Ishikawa (cell line): ENCODE results near the gene HS3ST3A1.

Experiments
- CEBPB ChIP-seq: IDR thresholded peaks from 2 replicates; pipeline ENCODE4 v1.6.1; 2012
- CREB1 ChIP-seq: IDR thresholded peaks from 2 replicates; pipeline ENCODE4 v1.6.1; 2012; ENCODE audit warnings: low read depth
- EGR1 ChIP-seq: IDR thresholded peaks from 2 replicates; pipeline ENCODE4 v1.6.1; 2012
- EP300 ChIP-seq: IDR thresholded peaks from 2 replicates; pipeline ENCODE4 v1.6.1; 2012; ENCODE audit warnings: borderline replicate concordance
- FOXM1 ChIP-seq: IDR thresholded peaks from 2 replicates; pipeline ENCODE4 v1.6.1; 2012; ENCODE audit warnings: low read depth, borderline replicate concordance
- MAX ChIP-seq: IDR thresholded peaks from 2 replicates; pipeline ENCODE4 v1.6.1; 2012
- NFIC ChIP-seq: IDR thresholded peaks from 2 replicates; pipeline ENCODE4 v1.6.1; 2012
- RAD21 ChIP-seq: IDR thresholded peaks from 2 replicates; pipeline ENCODE4 v1.6.1; 2012; ENCODE audit warnings: low read depth
- TAF1 ChIP-seq: IDR thresholded peaks from 2 replicates; pipeline ENCODE4 v1.6.1; 2012; ENCODE audit warnings: low read depth, mild to moderate bottlenecking
- TCF12 ChIP-seq: IDR thresholded peaks from 2 replicates; pipeline ENCODE4 v1.6.1; 2012; ENCODE audit warnings: low read depth
- TEAD4 ChIP-seq: IDR thresholded peaks from 2 replicates; pipeline ENCODE4 v1.6.1; 2012
- YY1 ChIP-seq: IDR thresholded peaks from 2 replicates; pipeline ENCODE4 v1.6.1; 2012; ENCODE audit warnings: low read depth
- ZBTB7A ChIP-seq: IDR thresholded peaks from 2 replicates; pipeline ENCODE4 v1.6.1; 2012; ENCODE audit warnings: low read depth
- TF ChIP-seq, protein P1 (sequence below): IDR thresholded peaks from 2 replicates; pipeline ENCODE4 v1.6.1; 2012
- TF ChIP-seq, protein P2 (sequence below): IDR thresholded peaks from 2 replicates; pipeline ENCODE4 v1.6.1; 2012; ENCODE audit warnings: low read depth, mild to moderate bottlenecking

HS3ST3A1 gene

GRCh38 chr17:13521784-13522183, 79.9 kb downstream of the HS3ST3A1 start:
- no peak for TF ChIP-seq EP300

DNA sequence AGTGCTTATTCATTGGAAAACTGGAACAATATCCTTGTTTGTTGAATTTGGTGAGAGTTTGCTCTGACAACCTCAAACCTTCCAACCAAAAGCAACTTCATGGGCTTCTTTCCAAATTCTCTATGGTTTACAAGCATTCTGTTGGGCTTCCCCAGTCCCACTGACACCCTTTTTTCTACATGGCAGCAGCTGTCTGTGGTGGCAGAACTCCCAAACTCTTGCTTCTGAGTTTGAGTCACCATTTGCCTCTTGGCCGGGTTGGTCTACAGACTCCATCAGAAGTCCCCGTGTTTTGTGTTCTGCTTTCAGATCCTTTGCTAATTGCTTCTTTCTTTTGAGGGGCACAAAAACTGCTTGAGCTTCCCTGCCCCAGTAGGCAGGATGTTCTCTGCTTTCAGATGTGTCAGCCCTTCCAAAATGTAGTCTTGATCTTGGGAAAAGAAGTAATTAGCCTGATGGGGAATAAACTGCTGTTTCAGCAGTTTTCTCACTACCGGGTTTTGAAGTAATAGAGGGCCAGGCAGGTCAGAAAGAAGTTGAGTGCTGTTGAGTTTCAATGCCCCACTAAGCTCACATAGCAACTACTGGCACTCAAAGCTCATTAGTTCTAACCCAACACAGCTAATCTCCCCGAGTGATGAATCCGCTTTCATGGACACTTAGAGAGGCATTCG, 80.7 kb downstream of the HS3ST3A1 start:
- TF ChIP-seq CREB1 (no peak), EGR1 (no peak), RAD21 (no peak), NFIC (no peak), YY1 (no peak), CEBPB (no peak), FOXM1 (no peak), MAX (no peak), EP300 (no peak), TCF12 (no peak), ZBTB7A (no peak)
- TF ChIP-seq, protein P1, sequence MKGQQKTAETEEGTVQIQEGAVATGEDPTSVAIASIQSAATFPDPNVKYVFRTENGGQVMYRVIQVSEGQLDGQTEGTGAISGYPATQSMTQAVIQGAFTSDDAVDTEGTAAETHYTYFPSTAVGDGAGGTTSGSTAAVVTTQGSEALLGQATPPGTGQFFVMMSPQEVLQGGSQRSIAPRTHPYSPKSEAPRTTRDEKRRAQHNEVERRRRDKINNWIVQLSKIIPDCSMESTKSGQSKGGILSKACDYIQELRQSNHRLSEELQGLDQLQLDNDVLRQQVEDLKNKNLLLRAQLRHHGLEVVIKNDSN, result no peak
- TF ChIP-seq, protein P2, sequence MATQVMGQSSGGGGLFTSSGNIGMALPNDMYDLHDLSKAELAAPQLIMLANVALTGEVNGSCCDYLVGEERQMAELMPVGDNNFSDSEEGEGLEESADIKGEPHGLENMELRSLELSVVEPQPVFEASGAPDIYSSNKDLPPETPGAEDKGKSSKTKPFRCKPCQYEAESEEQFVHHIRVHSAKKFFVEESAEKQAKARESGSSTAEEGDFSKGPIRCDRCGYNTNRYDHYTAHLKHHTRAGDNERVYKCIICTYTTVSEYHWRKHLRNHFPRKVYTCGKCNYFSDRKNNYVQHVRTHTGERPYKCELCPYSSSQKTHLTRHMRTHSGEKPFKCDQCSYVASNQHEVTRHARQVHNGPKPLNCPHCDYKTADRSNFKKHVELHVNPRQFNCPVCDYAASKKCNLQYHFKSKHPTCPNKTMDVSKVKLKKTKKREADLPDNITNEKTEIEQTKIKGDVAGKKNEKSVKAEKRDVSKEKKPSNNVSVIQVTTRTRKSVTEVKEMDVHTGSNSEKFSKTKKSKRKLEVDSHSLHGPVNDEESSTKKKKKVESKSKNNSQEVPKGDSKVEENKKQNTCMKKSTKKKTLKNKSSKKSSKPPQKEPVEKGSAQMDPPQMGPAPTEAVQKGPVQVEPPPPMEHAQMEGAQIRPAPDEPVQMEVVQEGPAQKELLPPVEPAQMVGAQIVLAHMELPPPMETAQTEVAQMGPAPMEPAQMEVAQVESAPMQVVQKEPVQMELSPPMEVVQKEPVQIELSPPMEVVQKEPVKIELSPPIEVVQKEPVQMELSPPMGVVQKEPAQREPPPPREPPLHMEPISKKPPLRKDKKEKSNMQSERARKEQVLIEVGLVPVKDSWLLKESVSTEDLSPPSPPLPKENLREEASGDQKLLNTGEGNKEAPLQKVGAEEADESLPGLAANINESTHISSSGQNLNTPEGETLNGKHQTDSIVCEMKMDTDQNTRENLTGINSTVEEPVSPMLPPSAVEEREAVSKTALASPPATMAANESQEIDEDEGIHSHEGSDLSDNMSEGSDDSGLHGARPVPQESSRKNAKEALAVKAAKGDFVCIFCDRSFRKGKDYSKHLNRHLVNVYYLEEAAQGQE, result no peak

- no peak for TF ChIP-seq RAD21
- TF ChIP-seq, protein P2, result no peak
- TF ChIP-seq NFIC, result no peak
- no peak for TF ChIP-seq TAF1
- no peak for TF ChIP-seq TEAD4
- TF ChIP-seq ZBTB7A, result no peak
- TF ChIP-seq TCF12, result no peak
- TF ChIP-seq EGR1, result no peak
- no peak for TF ChIP-seq YY1
- TF ChIP-seq CEBPB, result no peak
- TF ChIP-seq EP300, result no peak
- no peak for TF ChIP-seq CREB1
- TF ChIP-seq FOXM1, result no peak
- no peak for TF ChIP-seq MAX
Measured at GRCh38 chr17:13518261-13519000, 83.3 kb downstream of the HS3ST3A1 start.

DNA sequence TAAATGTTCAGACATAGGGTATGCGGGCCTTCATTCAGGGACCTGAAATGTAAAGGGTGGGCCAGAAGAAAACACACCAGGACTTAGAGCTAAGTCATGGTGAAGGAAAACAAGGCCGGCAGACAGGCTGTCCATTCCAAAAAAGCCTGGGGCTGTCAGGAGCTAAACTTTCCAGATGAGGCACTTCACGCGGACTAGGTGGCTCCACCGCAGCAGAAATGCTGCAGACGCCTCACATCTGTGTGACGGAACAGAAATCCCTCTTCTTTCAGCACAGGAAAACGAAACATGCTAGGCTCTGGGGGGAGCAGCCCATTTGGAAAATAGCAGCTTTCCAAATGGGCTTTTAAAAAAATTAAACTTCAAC, 88.7 kb downstream of the HS3ST3A1 start:
- TF ChIP-seq YY1, result no peak
- TF ChIP-seq CREB1, result no peak
- no peak for TF ChIP-seq ZBTB7A
- TF ChIP-seq, protein P2, result no peak
- TF ChIP-seq TEAD4, result no peak
- TF ChIP-seq, protein P1, result no peak
- TF ChIP-seq TAF1, result no peak
- TF ChIP-seq MAX, result no peak
- TF ChIP-seq RAD21, result no peak
- TF ChIP-seq TCF12, result no peak
- TF ChIP-seq EGR1, result no peak
- no peak for TF ChIP-seq NFIC
- no peak for TF ChIP-seq EP300
